SK-N-SH (cell line): ENCODE data around the gene SLC5A3. TPM values are rescaled to one million over a fixed set of nuclear protein-coding genes. Genes with fewer than 3 reads are reported as not detected.

Experiments used
- CTCF ChIA-PET: fragments of 300-600, 350-600 bp; formaldehyde crosslinking; extraction: SDS; loops from one replicate; lab custom pipeline; 2021; lab: Yijun Ruan, JAX
- POLR2A ChIA-PET: fragments of 350-600 bp; sonication (Branson Sonifier 250); formaldehyde crosslinking; extraction: SDS; loops from one replicate; lab custom pipeline; 2020; ENCODE audit warnings: antibody characterized with exemption, inconsistent platforms; lab: Yijun Ruan, JAX
- DNase-seq: peaks from one replicate; pipeline ENCODE4 v3.0.0; 2012
- H2AFZ ChIP-seq: fragments of 200-600 bp; sonication (generic); 2 replicates; pipeline ENCODE4 v1.8.1; 2016; ENCODE audit warnings: antibody characterized with exemption, mild to moderate bottlenecking, low read depth
- H3F3A ChIP-seq: fragments of 200-600 bp; sonication (generic); replicated peaks from 2 replicates; pipeline ENCODE3; 2016; ENCODE audit warnings: antibody characterized with exemption, mild to moderate bottlenecking; ENCODE audit not compliant: insufficient read depth
- H3K27ac ChIP-seq, 2 experiments: fragments of 200-500 bp in 1 of 2; fragments of 200-600 bp in 1 of 2; sonication (Bioruptor generic) in 1 of 2; sonication (generic), shearing (Covaris generic) in 1 of 2; 2 replicates each; pipeline versions ENCODE4 v1.5.1 to v1.6.1; 2014 to 2016; ENCODE audit warnings: low read depth in 2 of 2, inconsistent platforms in 1 of 2, low read length in 1 of 2, mild to moderate bottlenecking in 1 of 2, mixed read lengths in 1 of 2
- H3K27me3 ChIP-seq: fragments of 200-600 bp; sonication (generic), shearing (Covaris generic); 2 replicates; pipeline ENCODE4 v1.6.1; 2016; ENCODE audit warnings: mixed run types; ENCODE audit not compliant: insufficient read depth
- H3K36me3 ChIP-seq, 2 experiments: fragments of 200-500 bp in 1 of 2; fragments of 200-600 bp in 1 of 2; sonication (Bioruptor generic) in 1 of 2; sonication (generic) in 1 of 2; replicated peaks in 1 of 2; 2 replicates each; pipeline versions ENCODE3 to v1.5.1; 2014 to 2016; ENCODE audit warnings: low read length in 1 of 2, mild to moderate bottlenecking in 1 of 2; ENCODE audit not compliant: insufficient read depth in 2 of 2, control insufficient read depth in 1 of 2
- H3K4me1 ChIP-seq, 2 experiments: fragments of 200-500 bp in 1 of 2; fragments of 200-600 bp in 1 of 2; sonication (Bioruptor generic) in 1 of 2; sonication (generic), shearing (Covaris generic) in 1 of 2; 2 replicates each; pipeline versions ENCODE4 v1.5.1 to v1.6.1; 2014 to 2016; ENCODE audit warnings: low read depth in 1 of 2, low read length in 1 of 2, mixed run types in 1 of 2; ENCODE audit not compliant: insufficient read depth in 2 of 2, control insufficient read depth in 1 of 2
- H3K4me2 ChIP-seq: fragments of 200-600 bp; sonication (generic), shearing (Covaris generic); 2 replicates; pipeline ENCODE4 v1.6.1; 2017; ENCODE audit warnings: mixed run types
- H3K4me3 ChIP-seq, 2 experiments: fragments of 200-500 bp in 1 of 2; fragments of 200-600 bp in 1 of 2; sonication (Bioruptor generic) in 1 of 2; sonication (generic), shearing (Covaris generic) in 1 of 2; 2 replicates each; pipeline versions ENCODE4 v1.5.1 to v1.8.1; 2014 to 2016; ENCODE audit warnings: low read depth in 2 of 2, inconsistent platforms in 1 of 2, low read length in 1 of 2, mild to moderate bottlenecking in 1 of 2, mixed read lengths in 1 of 2, moderate library complexity in 1 of 2
- H3K79me2 ChIP-seq: fragments of 200-600 bp; sonication (generic); 2 replicates; pipeline ENCODE4 v1.8.1; 2017; ENCODE audit warnings: mild to moderate bottlenecking; ENCODE audit not compliant: insufficient read depth
- H3K9ac ChIP-seq: fragments of 200-600 bp; sonication (generic); 2 replicates; pipeline ENCODE4 v1.6.1; 2017; ENCODE audit warnings: mixed run types
- H3K9me2 ChIP-seq: fragments of 200-600 bp; sonication (generic); 2 replicates; pipeline ENCODE4 v1.6.1; 2017; ENCODE audit warnings: mixed run types
- H3K9me3 ChIP-seq: fragments of 200-600 bp; sonication (generic); 2 replicates; pipeline ENCODE4 v1.6.1; 2017; ENCODE audit warnings: mixed run types, mild to moderate bottlenecking, moderate library complexity
- H4K20me1 ChIP-seq: fragments of 200-600 bp; sonication (generic); 2 replicates; pipeline ENCODE4 v1.6.1; 2017; ENCODE audit warnings: mild to moderate bottlenecking, mixed run types; ENCODE audit not compliant: insufficient read depth
- FOXJ3 ChIP-seq: sonication (generic); formaldehyde crosslinking; IDR thresholded peaks from 2 replicates; pipeline ENCODE4 v1.5.1; 2020; ENCODE audit warnings: mild to moderate bottlenecking, missing genetic modification reagents
- FOXM1 ChIP-seq: IDR thresholded peaks from 2 replicates; pipeline ENCODE4 v1.4.0; 2012; ENCODE audit warnings: low read depth, mild to moderate bottlenecking
- GATA2 ChIP-seq: sonication (generic); formaldehyde crosslinking; IDR thresholded peaks from 2 replicates; pipeline ENCODE4 v1.5.0; 2020; ENCODE audit warnings: mild to moderate bottlenecking, missing genetic modification reagents
- JUND ChIP-seq: IDR thresholded peaks from 2 replicates; pipeline ENCODE4 v1.4.0; 2012
- MAX ChIP-seq: IDR thresholded peaks from 2 replicates; pipeline ENCODE4 v1.4.0; 2012; ENCODE audit warnings: low read depth
- MEF2A ChIP-seq: IDR thresholded peaks from 2 replicates; pipeline ENCODE4 v1.4.0; 2012; ENCODE audit warnings: low read depth, borderline replicate concordance
- NRF1 ChIP-seq: IDR thresholded peaks from 2 replicates; pipeline ENCODE4 v1.6.1; 2012; ENCODE audit warnings: low read depth, mild to moderate bottlenecking, low read length
- PBX3 ChIP-seq: IDR thresholded peaks from 2 replicates; pipeline ENCODE4; 2012
- POLR2AphosphoS5 ChIP-seq: IDR thresholded peaks from 2 replicates; pipeline ENCODE4 v1.6.1; 2012; ENCODE audit warnings: low read depth, low read length
- REST ChIP-seq: IDR thresholded peaks from 2 replicates; pipeline ENCODE4 v1.6.1; 2012; ENCODE audit warnings: mild to moderate bottlenecking, low read depth, low read length, moderate library complexity
- RFX5 ChIP-seq: IDR thresholded peaks from 2 replicates; pipeline ENCODE4 v1.6.1; 2012; ENCODE audit warnings: mild to moderate bottlenecking, improper control_type of control experiment, low read length
- RXRA ChIP-seq: IDR thresholded peaks from 2 replicates; pipeline ENCODE4 v1.4.0; 2012; ENCODE audit warnings: low read depth, mild to moderate bottlenecking, borderline replicate concordance
- SIN3A ChIP-seq: IDR thresholded peaks from 2 replicates; pipeline ENCODE4 v1.6.1; 2012; ENCODE audit warnings: low read depth, mild to moderate bottlenecking, low read length, moderate library complexity, borderline replicate concordance
- USF1 ChIP-seq: IDR thresholded peaks from 2 replicates; pipeline ENCODE4 v1.4.0; 2012; ENCODE audit warnings: low read depth, borderline replicate concordance
- USF2 ChIP-seq: fragments of 150-350 bp; IDR thresholded peaks from 2 replicates; pipeline ENCODE4 v1.6.1; 2017; ENCODE audit warnings: antibody characterized with exemption, low read length, low read depth, borderline replicate concordance
- ZBTB33 ChIP-seq: IDR thresholded peaks from 2 replicates; pipeline ENCODE4 v1.4.0; 2012; ENCODE audit warnings: low read depth, borderline replicate concordance
- WGBS: methylation state at CpG from one replicate; pipeline ENCODE4 v1.1.6; 2017; ENCODE audit warnings: low lambda C conversion rate; 5-methylcytosine and 5-hydroxymethylcytosine counted together
- polyA plus RNA-seq, 3 experiments: library from polyadenylated mRNA; depleted of rRNA; stranded (reverse); fragments of >200 nt; gene quantifications; 2 replicates each; pipeline ENCODE4 v1.2.3, GENCODE V29; 2012

SLC5A3 gene
- polyA plus RNA-seq, 1 of the 3 experiments (the other 2 are of a cell fraction) = 3.0 TPM

GRCh38 chr21:34077888-34078287 lies 4.5 kb downstream of the SLC5A3 start:
- POLR2A ChIA-PET = no interaction called here
- no peaks in the 10 kb centered on the region for H3K27me3 ChIP-seq
- no peak for DNase-seq
- peaks cover 60% of the 10 kb centered on the region for H4K20me1 ChIP-seq
- H3K9ac ChIP-seq = no peak overlapping the region
- H3K4me3 ChIP-seq = no peak overlapping the region
- H3K9me2 ChIP-seq = no peaks in the 10 kb centered on the region
- H3K4me2 ChIP-seq = 0 out of 2 replicates have a peak overlapping the region, but pooled peaks have one; percentile 16
- 80% methylated on average over 1 of the region's 1 CpG for WGBS
- H3K27ac ChIP-seq = 0 out of 4 replicates have a peak overlapping the region, but pooled peaks of 1 of the 2 experiments have one; percentile 1
- peaks cover 13 to 47% of the 10 kb centered on the region in 2 experiments for H3K4me1 ChIP-seq
- H3F3A ChIP-seq = peaks cover 8% of the 10 kb centered on the region
- H2AFZ ChIP-seq = no peak overlapping the region
- TF ChIP-seq RFX5 = no peak
- no peak for TF ChIP-seq USF2
- TF ChIP-seq ZBTB33 = no peak
- TF ChIP-seq USF1 = no peak
- no peak for TF ChIP-seq POLR2AphosphoS5
- no peak for TF ChIP-seq PBX3
- TF ChIP-seq NRF1 = no peak
- TF ChIP-seq SIN3A = no peak
- TF ChIP-seq JUND = no peak
- TF ChIP-seq GATA2 (CRISPR knock-in tag) = no peak
- H3K79me2 ChIP-seq = peaks cover 88% of the 10 kb centered on the region
- no peaks in the 10 kb centered on the region for H3K9me3 ChIP-seq
- CTCF ChIA-PET = interaction anchor here (5.5 kb wide), 1 partner anchor 14 kb away, joined by 43 read pairs; no protein-coding TSS in a partner anchor
- peaks cover 14 to 49% of the 10 kb centered on the region in 2 experiments for H3K36me3 ChIP-seq

- Histone ChIP-seq H3K27me3 (no peaks in the 10 kb centered on the region), H3F3A (peaks cover 8% of the 10 kb centered on the region), H4K20me1 (peaks cover 68% of the 10 kb centered on the region), H3K9ac (no peak overlapping the region), H2AFZ (no peak overlapping the region), H3K4me2 (no peak overlapping the region), H3K9me3 (no peaks in the 10 kb centered on the region), H3K36me3 (peaks cover 18 to 56% of the 10 kb centered on the region in 2 experiments), H3K9me2 (no peaks in the 10 kb centered on the region), H3K79me2 (peaks cover 99% of the 10 kb centered on the region), H3K4me3 (no peak overlapping the region), H3K27ac (no peak overlapping the region), H3K4me1 (peaks cover 12 to 47% of the 10 kb centered on the region in 2 experiments)
- no peak for DNase-seq
- ChIA-PET CTCF (no interaction called here), POLR2A (no interaction called here)
- 95% methylated on average over 2 of the region's 2 CpGs for WGBS
- TF ChIP-seq NRF1 = no peak
- no peak for TF ChIP-seq RXRA
- TF ChIP-seq FOXJ3 = no peak
- no peak for TF ChIP-seq FOXM1
- no peak for TF ChIP-seq USF2
- no peak for TF ChIP-seq REST
- TF ChIP-seq MEF2A = no peak
- no peak for TF ChIP-seq MAX
- no peak for TF ChIP-seq USF1
Observed at GRCh38 chr21:34078915-34079314, 5.5 kb downstream of the SLC5A3 start.
